Memory B cell (primary cell): ENCODE results near the gene CPSF4.
"Not testable (repeated sequence)": the region's sequence is repeated elsewhere in the genome, so short reads cannot be mapped to it uniquely, and the experiment has no call there.

Source experiments
- ATAC-seq: fragments of 150-1000 bp; cut with Tn5 transposase; 2 replicates; pipeline ENCODE4 v1.10.0; 2021; ENCODE audit warnings: low read depth, mild to moderate bottlenecking, moderate library complexity
- DNase-seq, 2 donors: peaks; one replicate each; pipeline ENCODE4 v3.0.0; 2022; ENCODE audit warnings: low spot score in 2 of 2
- H3K27ac Mint-ChIP-seq: one replicate; pipeline ENCODE4 v1.8.0; 2022; ENCODE audit warnings: mild to moderate bottlenecking, moderate library complexity, mixed read lengths
- H3K27me3 Mint-ChIP-seq: one replicate; pipeline ENCODE4 v1.8.0; 2022; ENCODE audit warnings: mixed read lengths
- H3K36me3 Mint-ChIP-seq: one replicate; pipeline ENCODE4 v1.8.0; 2022; ENCODE audit warnings: mild to moderate bottlenecking, mixed read lengths
- H3K4me1 Mint-ChIP-seq: one replicate; pipeline ENCODE4 v1.8.0; 2022; ENCODE audit warnings: mixed read lengths
- H3K4me3 Mint-ChIP-seq: one replicate; pipeline ENCODE4 v1.8.0; 2022; ENCODE audit warnings: mild to moderate bottlenecking, moderate library complexity, mixed read lengths
- H3K9me3 Mint-ChIP-seq: one replicate; pipeline ENCODE4 v1.8.0; 2022; ENCODE audit warnings: mixed read lengths

CPSF4 gene

DNA sequence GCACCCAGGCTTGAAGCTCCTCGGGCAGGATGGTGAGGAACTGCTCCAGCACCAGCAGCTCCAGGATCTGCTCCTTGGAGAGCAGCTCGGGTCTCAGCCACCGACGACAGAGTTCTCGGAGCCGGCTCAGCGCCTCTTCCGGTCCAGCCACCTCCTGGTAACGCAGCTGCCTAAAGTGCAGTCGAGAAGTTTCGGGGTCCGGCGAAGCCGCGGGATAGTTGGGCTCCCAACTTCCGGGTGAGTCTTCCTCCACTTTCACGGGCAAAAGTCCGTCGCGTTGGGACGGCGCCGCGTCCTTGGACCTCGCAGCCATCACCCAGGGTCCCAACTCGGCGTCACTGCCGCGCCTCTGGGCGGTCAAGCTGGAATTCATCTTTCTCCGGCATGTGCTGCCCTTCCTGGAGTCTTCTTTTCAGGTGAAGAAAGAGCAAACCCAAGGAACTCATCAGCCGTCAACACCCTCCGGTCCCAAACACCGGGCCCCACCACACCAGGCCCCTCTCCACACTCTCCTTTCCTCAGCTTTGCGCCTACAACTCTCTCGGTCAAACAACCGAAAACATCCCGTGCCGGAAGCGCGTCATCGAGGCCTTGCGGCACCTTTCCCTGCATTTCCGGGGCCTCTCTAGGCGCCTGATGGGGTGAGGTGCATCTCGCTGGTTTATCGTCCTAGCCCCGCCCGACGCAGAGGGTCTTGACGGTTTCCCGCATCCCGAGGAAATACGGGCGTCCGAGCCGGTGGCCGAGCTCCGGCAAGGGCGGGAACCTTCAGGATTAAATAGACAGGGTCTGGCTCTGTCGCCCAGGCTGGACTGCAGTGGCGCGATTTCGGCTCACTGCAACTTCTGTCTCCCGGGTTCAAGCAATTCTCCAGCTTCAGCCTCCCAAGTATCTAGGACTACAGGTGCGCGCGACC lies 61.2 kb downstream of the CPSF4 start, which contains the start of gene ZNF394:
TSS of gene ZNF394 (minus strand) at position 561 of the 916 bp plus-strand sequence. CDS start at position 373, 188 bp downstream.
- Mint-ChIP-seq H3K4me3 (peak within 1 kb of the TSS; percentile 98), H3K9me3 (no peaks in the 10 kb centered on the region), H3K36me3 (peaks cover 15% of the 10 kb centered on the region), H3K4me1 (peaks cover 11% of the 10 kb centered on the region), H3K27me3 (no peaks in the 10 kb centered on the region), H3K27ac (peak within 1 kb of the TSS; percentile 97)
- DNase-seq = peak; percentile 78 to 82
- ATAC-seq = peak; percentile 47

DNA sequence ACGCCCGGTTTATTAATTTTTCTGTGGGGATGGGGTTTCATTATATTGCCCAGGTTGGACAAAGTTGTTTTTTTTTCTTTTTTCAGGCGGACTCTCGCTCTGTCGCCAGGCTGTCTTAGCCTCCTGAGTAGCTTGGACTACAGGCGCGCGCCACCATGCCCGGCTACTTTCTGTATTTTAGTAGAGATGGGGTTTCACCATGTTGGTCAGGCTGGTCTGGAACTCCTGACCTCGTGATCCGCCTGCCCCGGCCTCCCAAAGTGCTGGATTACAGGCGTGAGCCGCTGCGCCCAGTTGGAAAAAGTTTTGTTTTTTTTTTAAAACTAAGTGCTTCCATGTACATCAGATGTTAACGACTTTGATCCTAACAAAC lies 61.9 kb downstream of the CPSF4 start:
- Mint-ChIP-seq H3K36me3 (peaks cover 15% of the 10 kb centered on the region), H3K9me3 (no peaks in the 10 kb centered on the region), H3K4me1 (peaks cover 14% of the 10 kb centered on the region), H3K27me3 (no peaks in the 10 kb centered on the region), H3K27ac (peak overlapping the region; percentile 97), H3K4me3 (peak overlapping the region; percentile 98)
- DNase-seq (no peak), ATAC-seq (no peak)

GRCh38 chr7:99501236-99501635 lies 62.5 kb downstream of the CPSF4 start:
- not testable (repeated sequence) for H3K27ac Mint-ChIP-seq, ATAC-seq, DNase-seq, H3K9me3 Mint-ChIP-seq, H3K27me3 Mint-ChIP-seq
- peak overlapping the region; percentile 98 for H3K4me3 Mint-ChIP-seq
- peaks cover 12% of the 10 kb centered on the region for H3K36me3 Mint-ChIP-seq
- H3K4me1 Mint-ChIP-seq = peaks cover 18% of the 10 kb centered on the region

- H3K36me3 Mint-ChIP-seq = peaks cover 2% of the 10 kb centered on the region
- DNase-seq = no peak
- no peaks in the 10 kb centered on the region for H3K9me3 Mint-ChIP-seq
- peak overlapping the region; percentile 85 for H3K27ac Mint-ChIP-seq
- ATAC-seq = no peak
- H3K4me1 Mint-ChIP-seq = peaks cover 12% of the 10 kb centered on the region
- H3K27me3 Mint-ChIP-seq = no peaks in the 10 kb centered on the region
- peak overlapping the region; percentile 96 for H3K4me3 Mint-ChIP-seq
These were observed 65.5 kb downstream of the CPSF4 start for GRCh38 chr7:99504281-99504602.

GRCh38 chr7:99504603-99505323 lies 66.0 kb downstream of the CPSF4 start, which contains the start of gene ZKSCAN5:
Gene ZKSCAN5, plus strand, starts transcription at chr7:99504662. Its CDS starts 1,383 bp downstream, at chr7:99506045.
- peak within 1 kb of the TSS; percentile 96 for H3K4me3 Mint-ChIP-seq
- DNase-seq = peak; percentile 94 to 95
- H3K36me3 Mint-ChIP-seq = peaks cover 2% of the 10 kb centered on the region
- ATAC-seq = peak; percentile 81
- H3K27me3 Mint-ChIP-seq = no peaks in the 10 kb centered on the region
- H3K4me1 Mint-ChIP-seq = peaks cover 12% of the 10 kb centered on the region
- H3K27ac Mint-ChIP-seq = peak within 1 kb of the TSS; percentile 85
- no peaks in the 10 kb centered on the region for H3K9me3 Mint-ChIP-seq

GRCh38 chr7:99505324-99505662 lies 66.5 kb downstream of the CPSF4 start:
- ATAC-seq (no peak), DNase-seq (no peak)
- no peaks in the 10 kb centered on the region for H3K9me3 Mint-ChIP-seq
- H3K36me3 Mint-ChIP-seq = no peaks in the 10 kb centered on the region
- H3K4me1 Mint-ChIP-seq = peaks cover 12% of the 10 kb centered on the region
- H3K4me3 Mint-ChIP-seq = peak overlapping the region; percentile 96
- peak overlapping the region; percentile 85 for H3K27ac Mint-ChIP-seq
- no peaks in the 10 kb centered on the region for H3K27me3 Mint-ChIP-seq
